WI38 (cell line): ENCODE measurements around the gene COG8.
"Not testable (repeated sequence)": the region's sequence is repeated elsewhere in the genome, so short reads cannot be mapped to it uniquely, and the experiment has no call there.

Experiments used
- H3K4me3 ChIP-seq: 2 replicates; pipeline ENCODE4 v1.5.1; 2011; ENCODE audit warnings: low read depth, mild to moderate bottlenecking, control low read depth, low read length
- TF ChIP-seq, protein P1 (sequence below): IDR thresholded peaks from 2 replicates; pipeline ENCODE4 v1.5.1; 2012; ENCODE audit warnings: low read depth, mild to moderate bottlenecking, control low read depth, low read length

Gene COG8

DNA sequence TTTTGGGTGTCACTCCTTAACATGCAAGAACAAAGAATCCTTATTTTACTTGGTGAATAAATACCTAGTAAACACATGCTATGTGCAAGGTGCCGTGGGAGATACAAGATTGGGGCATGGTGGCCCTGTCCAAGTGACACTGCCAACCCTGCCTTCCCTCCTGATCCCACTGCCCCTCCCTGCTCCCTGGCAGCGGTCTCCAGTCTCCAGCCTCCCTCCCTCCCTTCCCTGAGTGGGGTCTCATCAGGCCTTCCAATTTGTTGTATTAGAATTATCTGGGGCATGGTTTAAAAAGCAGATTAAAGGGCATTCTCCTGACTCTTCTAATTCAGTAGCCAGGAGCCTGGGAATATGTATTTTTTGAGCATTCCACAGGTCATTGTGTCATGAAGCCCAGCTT is 24.7 kb upstream of the COG8 start:
- H3K4me3 ChIP-seq = no peak overlapping the region
- TF ChIP-seq, protein P1, sequence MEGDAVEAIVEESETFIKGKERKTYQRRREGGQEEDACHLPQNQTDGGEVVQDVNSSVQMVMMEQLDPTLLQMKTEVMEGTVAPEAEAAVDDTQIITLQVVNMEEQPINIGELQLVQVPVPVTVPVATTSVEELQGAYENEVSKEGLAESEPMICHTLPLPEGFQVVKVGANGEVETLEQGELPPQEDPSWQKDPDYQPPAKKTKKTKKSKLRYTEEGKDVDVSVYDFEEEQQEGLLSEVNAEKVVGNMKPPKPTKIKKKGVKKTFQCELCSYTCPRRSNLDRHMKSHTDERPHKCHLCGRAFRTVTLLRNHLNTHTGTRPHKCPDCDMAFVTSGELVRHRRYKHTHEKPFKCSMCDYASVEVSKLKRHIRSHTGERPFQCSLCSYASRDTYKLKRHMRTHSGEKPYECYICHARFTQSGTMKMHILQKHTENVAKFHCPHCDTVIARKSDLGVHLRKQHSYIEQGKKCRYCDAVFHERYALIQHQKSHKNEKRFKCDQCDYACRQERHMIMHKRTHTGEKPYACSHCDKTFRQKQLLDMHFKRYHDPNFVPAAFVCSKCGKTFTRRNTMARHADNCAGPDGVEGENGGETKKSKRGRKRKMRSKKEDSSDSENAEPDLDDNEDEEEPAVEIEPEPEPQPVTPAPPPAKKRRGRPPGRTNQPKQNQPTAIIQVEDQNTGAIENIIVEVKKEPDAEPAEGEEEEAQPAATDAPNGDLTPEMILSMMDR = no peak

DNA sequence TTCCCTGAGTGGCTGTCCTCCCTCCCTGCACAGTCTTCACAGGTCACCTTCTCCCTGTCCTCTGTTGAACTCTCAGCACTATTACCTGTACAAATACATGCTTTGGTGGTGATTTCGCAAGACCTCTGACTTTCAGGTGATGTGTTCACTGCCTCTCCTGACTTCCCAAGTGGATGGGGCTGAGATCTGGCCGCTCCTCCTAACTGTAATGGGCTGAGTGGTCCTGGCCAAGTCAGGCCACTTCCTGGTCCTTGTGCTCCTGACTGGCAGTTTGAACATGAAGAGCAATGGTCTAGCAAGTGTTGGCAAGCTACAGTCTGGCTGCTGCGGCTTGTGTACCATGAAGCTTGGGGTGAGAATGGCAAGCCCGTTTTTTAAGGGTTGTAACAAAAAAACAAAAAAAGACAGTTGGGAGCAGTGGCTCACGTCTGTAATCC is 23.9 kb upstream of the COG8 start:
- TF ChIP-seq, protein P1 = no peak
- H3K4me3 ChIP-seq = no peak overlapping the region

DNA sequence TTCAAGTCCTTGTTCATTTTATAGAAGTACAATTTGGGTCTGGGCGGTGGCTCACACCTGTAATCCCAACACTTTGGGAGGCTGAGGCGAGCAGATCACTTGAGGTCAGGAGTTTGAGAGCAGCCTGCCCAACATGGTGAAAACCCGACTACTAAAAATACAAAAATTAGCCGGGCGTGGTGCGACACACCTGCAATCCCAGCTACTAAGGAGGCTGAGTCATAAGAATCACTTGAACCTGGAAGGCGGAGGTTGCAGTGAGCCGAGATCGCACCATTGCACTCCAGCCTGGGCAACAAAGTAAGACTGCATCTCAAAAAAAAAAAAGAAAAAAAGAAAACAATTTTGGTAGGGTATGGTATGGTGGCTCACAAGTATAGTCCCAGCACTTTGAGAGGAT is 20.7 kb upstream of the COG8 start:
- not testable (repeated sequence) for H3K4me3 ChIP-seq

DNA sequence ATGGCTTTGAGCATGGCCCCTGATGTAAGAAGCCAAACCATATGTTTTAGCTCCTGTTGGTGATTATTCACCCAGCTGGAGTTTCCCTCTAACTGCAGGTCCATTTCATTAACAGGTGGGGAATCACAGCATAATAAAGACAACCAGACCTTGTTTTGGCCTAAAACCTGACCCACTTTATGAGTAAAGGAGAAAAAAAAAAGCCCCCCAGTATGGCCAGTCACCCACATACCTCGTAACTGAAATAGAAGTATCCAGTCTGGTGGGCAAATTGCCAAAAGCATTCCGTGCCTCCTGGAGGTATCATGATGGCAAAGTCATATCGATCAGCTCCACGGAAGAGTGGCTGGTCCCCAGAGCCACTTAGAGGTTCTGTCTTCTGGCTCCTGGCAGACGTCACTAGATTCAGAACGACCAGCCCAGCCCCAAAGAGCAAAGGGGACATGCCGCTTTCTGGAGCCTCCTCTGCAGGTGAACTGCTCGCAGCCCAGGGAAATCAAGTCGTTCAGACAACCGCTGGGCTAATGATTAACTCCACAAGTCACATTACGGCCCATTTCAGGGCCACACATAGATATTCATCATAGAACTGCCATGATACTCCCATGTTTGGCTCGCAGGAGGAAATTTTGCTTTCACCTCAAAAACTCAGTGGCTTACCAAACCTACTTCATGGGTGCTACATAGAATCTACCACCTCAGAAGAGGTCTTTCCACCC is 12.1 kb upstream of the COG8 start, which contains the start of gene TMED6:
Gene TMED6 (minus strand): TSS at position 478 of the 719 bp plus-strand sequence. CDS start 33 bp downstream, at position 445.
- H3K4me3 ChIP-seq = no peak within 1 kb of the TSS
- TF ChIP-seq, protein P1 = no peak

DNA sequence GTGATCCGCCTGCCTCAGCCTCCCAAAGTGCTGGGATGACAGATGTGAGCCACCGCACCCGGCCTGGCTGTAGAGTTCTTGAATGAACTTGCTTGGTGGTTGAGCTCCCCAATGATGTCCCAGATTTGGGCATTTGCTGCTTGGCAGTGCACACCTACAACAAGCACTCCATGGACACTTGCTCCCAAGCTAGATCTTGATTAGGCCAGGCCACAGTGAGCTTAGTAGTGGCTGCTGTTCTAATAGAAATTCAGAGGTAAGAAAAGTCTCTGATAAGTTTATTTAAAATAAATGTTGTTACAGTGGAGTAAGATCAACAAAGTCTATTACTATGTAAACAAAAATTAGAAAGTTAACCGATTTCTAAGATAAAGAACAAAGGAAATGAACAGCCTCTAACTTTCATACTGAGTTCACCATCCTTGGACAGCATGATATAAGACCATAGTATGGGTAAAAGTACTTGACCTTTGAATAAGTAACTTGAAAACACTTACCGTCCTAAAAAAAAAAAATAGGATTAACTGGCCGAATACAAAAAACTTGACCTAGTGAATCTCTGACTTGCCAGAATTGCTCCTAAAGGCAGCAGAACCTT is 11.3 kb upstream of the COG8 start:
- TF ChIP-seq, protein P1 = no peak
- H3K4me3 ChIP-seq = no peak overlapping the region

DNA sequence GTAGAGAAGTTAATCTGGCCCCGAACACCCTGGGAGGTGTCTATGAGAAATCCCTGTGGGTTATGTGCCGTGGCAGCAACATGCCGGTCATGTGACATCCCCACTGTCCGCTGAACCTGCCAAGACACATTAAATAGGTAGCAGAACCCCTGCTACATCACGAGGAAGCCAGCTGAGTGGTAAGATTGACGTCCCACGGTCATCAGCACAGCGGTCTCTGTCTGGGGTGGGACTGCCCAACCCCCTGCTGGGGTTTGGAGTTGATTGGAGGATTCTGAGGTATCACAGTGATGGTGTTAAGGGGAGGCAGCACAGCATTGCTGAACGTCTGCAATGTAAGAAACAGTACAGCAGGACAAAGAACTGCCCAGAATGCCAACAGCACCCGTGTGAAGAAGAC is 10.2 kb upstream of the COG8 start:
- TF ChIP-seq, protein P1 = no peak

DNA sequence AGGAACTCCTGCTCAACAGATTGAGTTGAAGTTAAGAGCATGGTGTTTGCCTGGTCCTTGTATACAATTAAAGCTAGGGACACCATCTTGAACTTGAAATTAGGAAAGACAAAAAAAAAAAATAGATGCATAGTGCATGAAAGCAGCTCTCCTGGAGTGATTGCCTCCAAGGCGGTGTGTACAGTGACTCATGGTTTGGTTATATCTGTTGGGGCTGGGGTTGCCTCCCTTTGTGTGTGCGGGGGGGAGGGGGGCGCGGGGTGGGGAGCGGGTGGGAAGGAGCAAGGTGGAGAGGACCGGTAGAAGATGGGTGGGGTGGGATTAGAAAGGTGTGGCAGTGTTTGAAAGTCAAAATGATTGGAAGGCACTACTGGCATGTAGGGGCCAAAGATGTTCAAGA is 8.9 kb upstream of the COG8 start:
- no peak overlapping the region for H3K4me3 ChIP-seq
- TF ChIP-seq, protein P1 = no peak

More for the DNA sequence above, 10.2 kb upstream of the COG8 start:
- H3K4me3 ChIP-seq = no peak overlapping the region

DNA sequence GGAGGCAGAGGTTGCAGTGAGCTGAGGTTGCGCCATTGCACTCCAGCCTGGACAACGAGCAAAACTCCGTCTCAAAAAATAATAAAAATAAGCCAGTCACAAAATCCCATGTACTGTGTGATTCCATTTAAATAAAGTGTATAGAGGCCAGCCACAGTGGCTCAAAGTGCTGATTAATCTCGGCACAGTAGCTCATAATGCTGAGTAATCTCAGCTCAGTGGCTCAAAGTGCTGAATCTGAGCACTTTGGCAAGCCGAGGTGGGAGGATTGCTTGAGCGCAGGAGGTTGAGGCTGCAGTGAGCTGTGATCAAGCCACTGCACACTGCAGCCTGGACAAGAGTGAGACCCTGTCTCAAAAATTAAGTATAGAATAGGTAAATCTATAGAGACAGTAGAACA is 7.3 kb upstream of the COG8 start:
- no peak overlapping the region for H3K4me3 ChIP-seq
- TF ChIP-seq, protein P1 = no peak
